GM19351 (cell line): ENCODE measurements around the gene MTRR.

Experiments used
- ATAC-seq: cut with Tn5 transposase; IDR thresholded peaks from one replicate; pipeline ENCODE4 v1.9.1; 2021; ENCODE audit warnings: mild to moderate bottlenecking, moderate library complexity; ENCODE audit not compliant: unreplicated experiment

The MTRR gene

DNA sequence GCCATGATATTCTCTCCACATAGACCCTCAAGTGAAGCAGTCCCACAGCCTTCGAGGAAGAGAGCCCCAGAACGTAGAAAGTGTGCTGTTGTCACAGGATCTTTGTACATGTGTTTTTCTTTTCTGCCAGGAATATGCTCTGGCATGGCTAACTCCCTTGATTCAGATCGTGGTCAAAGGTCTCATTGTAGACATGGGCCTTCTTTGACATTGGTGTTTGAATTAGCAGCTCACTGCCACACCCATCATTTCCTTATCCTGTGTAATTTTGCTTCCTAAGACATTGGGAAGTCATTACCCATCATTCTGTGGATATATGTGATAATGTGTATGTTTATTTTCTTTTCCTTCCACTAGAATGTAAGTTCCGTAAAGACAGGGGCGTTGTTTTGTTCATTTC is 25.5 kb downstream of the MTRR start:
- ATAC-seq: no peak

GRCh38 chr5:7894860-7895259 is 25.9 kb downstream of the MTRR start:
- ATAC-seq: peak; percentile 94

DNA sequence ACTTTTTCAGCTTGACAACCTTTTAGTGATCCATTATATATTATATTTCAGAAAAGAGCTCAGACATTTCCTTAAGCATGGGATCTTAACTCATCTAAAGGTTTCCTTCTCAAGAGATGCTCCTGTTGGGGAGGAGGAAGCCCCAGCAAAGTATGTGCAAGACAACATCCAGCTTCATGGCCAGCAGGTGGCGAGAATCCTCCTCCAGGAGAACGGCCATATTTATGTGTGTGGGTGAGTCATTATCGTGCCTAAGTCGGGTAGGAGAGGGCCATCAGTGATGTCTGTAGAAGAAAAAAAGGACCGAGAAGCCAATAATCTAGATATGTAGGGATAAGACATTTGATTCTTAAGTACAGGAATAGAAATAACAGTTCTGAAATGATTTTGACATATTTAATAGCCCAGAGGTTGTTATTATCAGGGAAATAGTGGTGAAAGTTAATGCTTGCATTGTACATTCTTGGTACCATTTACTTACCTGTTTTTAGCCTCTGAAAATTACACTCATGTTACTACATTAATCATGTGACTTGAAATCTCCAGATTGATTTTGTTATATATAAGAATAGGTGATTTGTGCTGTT is 28.2 kb downstream of the MTRR start:
- ATAC-seq: peak; percentile 72

DNA sequence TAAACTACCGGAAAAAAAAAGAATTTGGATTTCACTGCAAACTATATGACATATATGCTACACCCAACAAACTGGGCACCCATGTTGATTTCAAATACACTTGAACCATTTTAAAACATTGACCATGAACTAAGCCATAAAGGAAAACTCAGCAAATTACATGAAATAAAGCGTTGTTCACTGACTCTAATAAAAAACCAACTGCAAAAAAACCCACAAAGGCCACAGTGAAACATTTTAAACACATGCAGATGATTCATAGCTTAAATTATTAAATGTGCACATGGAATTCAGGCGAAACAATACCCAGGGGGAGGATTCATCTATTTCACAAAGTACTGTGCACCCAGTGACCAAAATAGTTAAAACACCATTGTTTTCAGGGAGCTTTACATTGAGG is 33.3 kb downstream of the MTRR start:
- no peak for ATAC-seq

DNA sequence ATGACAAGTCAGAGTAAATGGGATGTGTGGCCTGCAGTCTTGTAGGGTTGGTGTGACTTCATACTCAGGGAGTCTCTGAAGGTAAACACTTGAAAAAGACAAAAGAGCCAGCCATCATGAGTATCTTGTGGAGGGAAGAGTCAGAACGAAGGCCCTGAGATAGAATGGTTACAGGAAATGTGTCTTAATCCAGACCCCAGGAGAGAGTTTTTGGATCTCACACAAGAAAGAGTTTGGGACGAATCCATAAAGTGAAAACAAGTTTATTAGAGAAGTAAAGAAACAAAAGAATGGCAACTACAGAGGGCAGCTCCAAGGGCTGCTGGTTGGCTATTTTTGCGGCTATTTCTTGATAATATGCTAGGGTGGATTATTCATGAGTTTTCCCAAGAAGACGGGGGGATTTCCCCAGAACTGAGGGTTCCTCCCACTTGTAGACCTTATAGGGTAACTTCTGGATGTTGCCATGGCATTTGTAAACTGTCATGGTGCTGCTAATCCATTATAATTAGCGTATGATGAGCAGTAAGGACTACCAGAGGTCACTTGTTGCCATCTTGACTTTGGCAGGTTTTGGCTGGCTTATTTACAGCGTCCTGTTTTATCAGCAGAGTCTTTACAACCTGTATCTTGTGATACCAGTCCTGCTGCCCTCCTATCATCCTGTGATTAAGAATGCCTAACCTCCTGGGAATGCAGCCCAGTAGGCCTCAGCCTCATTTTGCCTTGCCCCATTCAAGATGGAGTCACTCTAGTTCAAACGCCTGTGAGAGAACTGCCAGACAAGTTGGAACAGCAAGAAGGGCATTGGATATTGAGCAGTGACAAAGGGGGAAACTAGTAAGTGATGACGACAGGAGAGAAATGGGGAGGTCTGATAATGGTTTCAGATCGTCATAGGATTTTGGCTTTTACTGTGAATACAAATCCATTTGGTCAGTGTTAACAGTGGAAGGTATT is 34.0 kb downstream of the MTRR start:
- ATAC-seq: no peak

DNA sequence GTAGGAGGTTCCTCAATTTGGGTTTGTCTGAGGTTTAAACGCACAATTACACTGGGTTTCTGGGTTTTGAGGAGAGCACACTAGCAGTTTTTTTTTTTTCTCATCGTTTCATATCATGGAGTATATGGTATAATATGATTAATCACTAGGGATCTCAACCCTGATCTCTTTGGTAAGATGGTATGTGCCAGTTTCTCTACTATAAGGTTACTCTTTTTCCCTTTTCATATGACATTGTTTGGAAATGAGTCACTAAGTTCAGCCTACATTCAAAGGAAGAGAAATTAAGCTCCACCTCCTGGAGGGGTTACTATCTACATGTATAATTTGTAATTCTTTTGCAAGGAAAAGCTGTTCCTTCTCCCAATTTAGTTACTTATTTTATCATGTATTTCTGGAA is 35.2 kb downstream of the MTRR start:
- no peak for ATAC-seq

- ATAC-seq: no peak
Measured at GRCh38 chr5:7907612-7908011, 38.7 kb downstream of the MTRR start.

DNA sequence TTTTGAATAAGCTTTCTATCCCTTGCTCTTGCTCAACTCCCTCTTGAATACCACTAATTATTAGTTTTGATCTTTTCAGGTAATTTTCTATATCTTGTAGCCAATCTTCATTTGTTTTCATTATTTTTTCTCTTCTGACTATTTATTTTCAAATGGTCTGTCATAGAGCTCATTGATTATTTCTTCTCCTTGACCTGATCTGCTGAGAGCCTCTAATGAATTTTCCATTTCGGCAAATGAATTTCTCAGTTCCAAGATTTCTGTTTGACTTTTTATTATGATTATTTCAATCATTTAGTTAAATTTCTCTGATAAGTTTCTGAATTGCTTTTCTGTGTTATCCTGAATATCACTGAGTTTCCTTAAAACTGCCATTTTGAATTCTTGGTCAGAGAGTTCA is 39.4 kb downstream of the MTRR start:
- ATAC-seq: no peak

GRCh38 chr5:7910738-7911428 is 41.9 kb downstream of the MTRR start:
- ATAC-seq: peak; percentile 90

DNA sequence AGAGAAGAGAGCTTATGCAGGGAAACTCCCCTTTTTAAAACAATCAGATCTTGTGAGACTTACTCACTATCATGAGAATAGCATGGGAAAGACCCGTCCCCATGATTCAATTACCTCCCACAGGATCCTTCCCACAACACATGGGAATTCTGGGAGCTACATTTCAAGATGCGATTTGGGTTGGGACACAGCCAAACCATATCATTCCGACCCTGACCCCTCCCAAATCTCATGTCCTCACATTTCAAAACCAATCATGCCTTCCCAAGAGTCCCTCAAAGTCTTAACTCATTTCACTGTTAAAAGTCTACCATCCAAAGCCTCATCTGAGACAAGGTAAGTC is 42.5 kb downstream of the MTRR start:
- ATAC-seq: peak; percentile 25

DNA sequence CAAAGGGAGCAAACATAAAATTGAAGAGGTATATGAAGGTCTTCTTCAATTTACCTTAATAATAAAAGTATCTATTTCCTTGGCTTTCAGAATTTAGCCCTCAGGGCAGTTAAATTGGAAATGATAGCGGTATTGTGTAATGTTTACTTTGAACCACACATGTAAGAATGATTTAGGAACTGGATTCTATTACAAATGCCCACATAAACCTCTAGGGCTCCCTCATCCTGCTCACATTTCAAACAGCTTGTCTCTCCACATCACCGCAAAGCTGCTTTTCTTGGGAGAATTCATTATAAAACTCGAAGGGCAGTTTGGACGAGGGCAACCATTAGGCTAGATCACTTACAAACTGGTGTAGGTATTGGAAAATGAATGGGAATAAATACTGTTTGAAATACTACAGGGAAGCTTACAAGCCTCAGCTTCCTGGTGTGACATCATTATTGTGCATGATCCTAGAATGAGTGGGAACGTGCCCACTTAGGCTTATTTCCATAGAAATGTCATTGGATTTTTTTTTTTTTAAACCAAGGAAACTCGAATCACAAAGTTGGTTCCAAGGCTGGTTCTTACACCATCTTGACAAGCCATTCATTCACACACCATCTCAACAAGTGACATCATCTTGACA is 47.3 kb downstream of the MTRR start:
- no peak for ATAC-seq

DNA sequence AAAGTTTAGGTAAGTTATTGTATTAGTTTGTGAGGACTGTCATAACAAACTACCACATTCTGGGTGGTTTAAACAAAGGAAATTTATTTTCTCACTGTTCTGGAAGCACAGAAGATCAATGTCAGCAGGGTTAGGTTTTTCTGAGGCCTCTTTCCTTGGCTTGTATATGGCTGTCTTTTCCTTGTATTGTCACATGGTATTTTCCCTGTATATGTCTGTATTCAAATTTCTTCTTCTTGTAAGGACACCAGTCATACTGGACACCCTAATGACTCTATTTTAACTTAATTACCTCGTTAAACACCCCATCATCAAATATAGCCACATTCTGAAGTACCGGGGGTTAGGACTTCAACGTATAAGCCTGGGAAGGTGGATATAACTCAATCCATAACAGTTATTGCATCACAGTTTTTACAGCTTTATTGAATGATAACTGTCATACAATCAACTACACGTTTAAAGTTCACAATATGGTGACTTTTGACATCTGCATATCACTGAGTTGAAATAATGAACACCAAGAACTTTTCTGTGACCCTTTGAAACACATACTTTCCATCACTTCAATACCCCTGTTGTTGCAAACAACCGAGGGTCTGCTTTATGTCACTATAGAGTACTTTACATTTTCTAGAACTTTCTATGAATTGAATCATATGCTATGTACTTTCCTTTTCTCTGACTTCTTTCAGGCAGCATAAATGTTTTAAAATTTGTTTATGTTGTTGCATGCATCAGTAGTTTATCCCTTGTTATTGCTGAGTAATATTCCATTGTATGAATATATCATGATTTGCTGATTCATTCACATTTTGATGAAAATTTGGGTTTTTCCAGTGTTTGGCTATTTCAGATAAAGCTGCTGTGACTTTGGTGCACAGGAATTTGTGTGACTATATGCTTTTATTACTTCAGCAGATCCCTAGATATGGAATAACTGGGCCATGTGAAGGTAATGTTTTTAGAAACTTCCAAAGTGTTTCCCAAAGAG is 48.5 kb downstream of the MTRR start:
- ATAC-seq: no peak

DNA sequence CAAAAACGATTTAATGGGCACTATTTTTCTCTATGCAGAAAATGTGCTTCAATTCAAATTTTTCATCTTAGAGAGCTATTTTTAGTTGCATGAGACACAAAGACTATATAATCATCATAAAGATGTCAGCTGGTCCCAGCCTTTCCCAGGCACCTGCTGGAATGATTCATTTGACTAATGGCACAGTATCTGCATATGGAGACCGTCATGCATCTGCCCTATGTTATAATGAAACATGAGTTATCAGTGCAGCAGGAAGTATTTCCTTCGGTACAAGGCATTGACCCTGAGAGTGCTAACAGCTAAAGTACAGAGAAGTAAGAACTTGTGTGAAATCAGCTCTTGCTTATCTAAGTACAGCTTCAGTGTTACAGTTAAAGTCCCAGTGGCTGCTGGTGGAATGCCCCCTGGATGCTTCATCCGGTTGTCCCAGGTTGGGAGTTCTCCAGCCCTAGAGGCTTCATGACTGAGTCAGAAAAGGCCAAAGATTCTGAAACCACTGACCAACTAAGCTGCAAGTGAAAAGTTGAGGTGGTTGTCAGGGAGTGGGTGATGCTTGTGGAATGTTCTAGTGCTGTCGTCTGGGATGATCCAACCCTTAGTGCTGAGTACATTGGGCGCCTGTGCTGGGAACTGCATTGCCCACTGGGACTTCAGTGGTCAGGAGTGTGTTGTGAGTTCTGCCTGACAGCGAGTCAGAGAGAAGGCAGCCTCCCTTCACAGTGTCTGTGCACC is 57.2 kb downstream of the MTRR start:
- ATAC-seq: no peak

GRCh38 chr5:7926720-7927119 is 57.8 kb downstream of the MTRR start:
- ATAC-seq: no peak

GRCh38 chr5:7927466-7928375 is 58.8 kb downstream of the MTRR start:
- peak; percentile 91 for ATAC-seq

DNA sequence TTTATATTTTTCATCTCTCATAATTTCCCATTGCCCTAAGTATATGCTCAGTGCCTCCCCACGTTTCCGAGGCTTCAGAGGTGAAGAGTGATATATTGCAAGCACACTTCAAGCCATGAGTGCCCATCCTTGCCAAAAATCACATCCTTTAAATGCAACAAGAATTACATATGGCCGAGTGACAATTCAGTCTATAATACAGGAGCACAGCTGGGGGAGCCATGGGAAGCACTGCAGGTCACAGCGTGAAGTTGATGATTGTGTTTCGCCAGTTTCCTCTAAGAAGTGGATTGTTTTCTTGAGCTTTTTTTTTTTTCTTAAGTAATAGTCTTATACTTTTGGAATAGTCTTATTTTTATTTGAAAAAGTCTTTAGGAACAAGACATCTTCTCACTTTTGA is 61.1 kb downstream of the MTRR start:
- ATAC-seq: no peak

DNA sequence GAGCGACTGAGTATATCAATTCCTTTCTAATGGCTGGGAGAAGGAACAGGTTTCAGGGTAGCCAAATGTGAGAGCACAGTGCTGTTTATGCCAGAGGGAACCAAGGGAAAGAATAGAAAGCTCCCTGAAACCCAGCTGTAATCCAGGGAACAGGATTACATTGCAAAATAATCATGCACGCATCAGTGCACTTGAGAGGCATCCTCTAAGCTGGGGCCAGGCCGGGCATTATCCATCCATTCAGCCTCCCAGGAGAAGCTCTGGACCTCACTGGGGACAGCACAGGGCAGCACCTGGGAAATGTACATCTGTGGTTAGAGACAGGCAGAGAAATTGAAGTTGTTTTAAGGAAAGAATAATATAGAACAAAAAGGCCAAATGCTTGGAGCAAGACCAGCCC is 72.7 kb downstream of the MTRR start:
- no peak for ATAC-seq

DNA sequence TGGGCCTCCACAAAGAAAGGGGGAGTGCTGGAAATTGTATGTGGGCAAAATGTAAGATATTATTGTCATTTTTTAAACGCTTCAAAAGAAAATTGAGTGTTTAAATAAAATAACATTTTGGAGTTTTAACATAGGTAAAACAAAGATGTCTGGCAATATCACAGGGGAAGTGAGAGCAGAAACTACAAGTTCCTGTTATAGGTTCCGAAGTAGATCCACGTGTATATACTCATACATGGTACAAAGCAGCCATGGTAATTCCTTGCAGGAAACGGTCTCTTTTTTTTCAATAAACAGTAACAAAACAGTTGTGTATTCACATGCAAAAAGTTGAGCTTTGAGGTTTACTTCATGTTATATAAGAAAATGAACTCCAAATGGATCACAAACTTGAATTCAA is 78.4 kb downstream of the MTRR start:
- ATAC-seq: no peak
